Spleen (tissue), 7 donors: ENCODE results near the gene UGT8.

Experiments used
- POLR2A ChIP-seq, 3 donors: fragments of 450-650 bp; IDR thresholded peaks; one replicate each; pipeline ENCODE4 v1.5.1; 2017; ENCODE audit warnings: antibody characterized with exemption in 3 of 3, mild to moderate bottlenecking in 1 of 3
- TF ChIP-seq, protein P1 (sequence below), 11 experiments: fragments of 200-600 bp in 7 of 11; fragments of 450-650 bp in 4 of 11; sonication (generic) in 4 of 11; IDR thresholded peaks in 8 of 11; conservative IDR thresholded peaks in 3 of 11; 1 replicate in 7 of 11; 2 replicates in 4 of 11; pipeline versions ENCODE4 v1.4.0 to v1.8.0; 2016 to 2021; ENCODE audit warnings: antibody characterized with exemption in 11 of 11, inconsistent platforms in 4 of 11, mild to moderate bottlenecking in 1 of 11
- donor health status: DM: no; HTN: no; CAD: no; lungs with moderate emphysema.
- donor health status: DM: no; HTN: no; CAD: no.
- donor health status: DM: no; HTN: no; CAD: no.

DNA sequence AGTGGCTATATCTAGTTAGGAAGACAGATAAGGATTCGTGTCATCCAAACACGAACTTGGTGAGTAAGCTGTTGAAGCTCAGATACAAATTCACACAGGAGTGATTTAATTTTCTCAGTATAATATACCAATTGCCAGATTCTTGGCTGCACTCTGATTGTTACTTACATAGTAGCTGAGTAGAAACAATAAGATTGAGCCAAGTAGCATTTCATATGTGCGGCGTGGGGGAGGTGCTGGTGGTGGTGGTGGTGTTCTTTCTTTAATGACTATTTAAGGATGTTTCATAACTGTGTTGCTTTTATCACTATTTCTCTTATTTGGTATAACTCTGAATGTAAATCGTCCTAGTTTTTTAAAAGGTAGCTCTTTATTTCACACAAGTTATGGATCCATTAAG is 102.9 kb downstream of the UGT8 start:
- TF ChIP-seq, protein P1, sequence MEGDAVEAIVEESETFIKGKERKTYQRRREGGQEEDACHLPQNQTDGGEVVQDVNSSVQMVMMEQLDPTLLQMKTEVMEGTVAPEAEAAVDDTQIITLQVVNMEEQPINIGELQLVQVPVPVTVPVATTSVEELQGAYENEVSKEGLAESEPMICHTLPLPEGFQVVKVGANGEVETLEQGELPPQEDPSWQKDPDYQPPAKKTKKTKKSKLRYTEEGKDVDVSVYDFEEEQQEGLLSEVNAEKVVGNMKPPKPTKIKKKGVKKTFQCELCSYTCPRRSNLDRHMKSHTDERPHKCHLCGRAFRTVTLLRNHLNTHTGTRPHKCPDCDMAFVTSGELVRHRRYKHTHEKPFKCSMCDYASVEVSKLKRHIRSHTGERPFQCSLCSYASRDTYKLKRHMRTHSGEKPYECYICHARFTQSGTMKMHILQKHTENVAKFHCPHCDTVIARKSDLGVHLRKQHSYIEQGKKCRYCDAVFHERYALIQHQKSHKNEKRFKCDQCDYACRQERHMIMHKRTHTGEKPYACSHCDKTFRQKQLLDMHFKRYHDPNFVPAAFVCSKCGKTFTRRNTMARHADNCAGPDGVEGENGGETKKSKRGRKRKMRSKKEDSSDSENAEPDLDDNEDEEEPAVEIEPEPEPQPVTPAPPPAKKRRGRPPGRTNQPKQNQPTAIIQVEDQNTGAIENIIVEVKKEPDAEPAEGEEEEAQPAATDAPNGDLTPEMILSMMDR (IDR thresholded peaks at IDR 0.05 in 8 of 11, conservative IDR thresholded peaks at IDR 0.05 in 3 of 11), result no peak
- TF ChIP-seq POLR2A (IDR thresholded peaks at IDR 0.05), result no peak
